Prostate gland (tissue), 2 donors: ENCODE results near the gene NRXN3. TPM values are rescaled to one million over a fixed set of nuclear protein-coding genes. Genes with fewer than 3 reads are reported as not detected.

Experiments used
- DNase-seq: peaks from one replicate; pipeline ENCODE4 v3.0.0-alpha.2; 2019; ENCODE audit warnings: low spot score
- H3K27ac ChIP-seq, 2 donors: fragments of 200-600 bp; sonication (generic); 2 replicates each; pipeline ENCODE4 v1.5.1; 2017 to 2019
- H3K27me3 ChIP-seq: fragments of 200-600 bp; sonication (generic); replicated peaks from 2 replicates; pipeline ENCODE4 v1.5.1; 2019; ENCODE audit not compliant: insufficient read depth
- H3K36me3 ChIP-seq, 2 donors: fragments of 200-600 bp; sonication (generic); 1 replicate in 1 of 2; 2 replicates in 1 of 2; pipeline versions ENCODE4 v1.5.1 to v1.8.1; 2017 to 2019
- H3K4me1 ChIP-seq: fragments of 200-600 bp; sonication (generic); replicated peaks from 2 replicates; pipeline ENCODE4 v1.5.1; 2019
- H3K4me3 ChIP-seq, 2 donors: fragments of 200-600 bp; sonication (generic); 2 replicates each; pipeline ENCODE4 v1.5.1; 2017 to 2019
- H3K9me3 ChIP-seq: fragments of 200-600 bp; sonication (generic); 2 replicates; pipeline ENCODE4 v1.5.1; 2017
- CTCF ChIP-seq, 4 experiments: fragments of 200-600 bp in 2 of 4; fragments of 450-650 bp in 2 of 4; sonication (generic) in 2 of 4; IDR thresholded peaks; 1 replicate in 3 of 4; 2 replicates in 1 of 4; pipeline ENCODE4 v1.5.1; 2016 to 2019; ENCODE audit warnings: antibody characterized with exemption in 4 of 4, mild to moderate bottlenecking in 2 of 4, moderate library complexity in 2 of 4
- POLR2A ChIP-seq: fragments of 450-650 bp; IDR thresholded peaks from one replicate; pipeline ENCODE4 v1.6.1; 2016; ENCODE audit warnings: antibody characterized with exemption, mild to moderate bottlenecking
- POLR2AphosphoS5 ChIP-seq: sonication (generic); formaldehyde crosslinking; IDR thresholded peaks from one replicate; pipeline ENCODE4 v1.6.1; 2017; ENCODE audit warnings: antibody characterized with exemption
- WGBS: methylation state at CpG from one replicate; pipeline ENCODE4 v1.1.5; 2018; 5-methylcytosine and 5-hydroxymethylcytosine counted together
- intact Hi-C: fragments of 100-400 bp; cut with DNase I; formaldehyde crosslinking; loops from one replicate; pipeline ENCODE4 v1.14.2; 2022
- total RNA-seq, 2 donors: library from RNA; depleted of rRNA; stranded (reverse); fragments of >200 nt; gene quantifications; one replicate each; pipeline ENCODE4 v1.1.0, GENCODE V29; 2016

NRXN3 gene
- total RNA-seq, 2 donors from 2014 or later: 6.6 to 8.2 TPM

GRCh38 chr14:78581229-78581628 is 411.1 kb downstream of the NRXN3 start:
- WGBS: 42% methylated on average over 5 of the region's 5 CpGs

GRCh38 chr14:78586681-78587080 is 416.5 kb downstream of the NRXN3 start:
- Histone ChIP-seq H3K4me3 (no peak overlapping the region), H3K9me3 (no peaks in the 10 kb centered on the region), H3K36me3 (no peaks in the 10 kb centered on the region), H3K27ac (no peak overlapping the region), H3K27me3 (peaks cover 5% of the 10 kb centered on the region), H3K4me1 (peaks cover 3% of the 10 kb centered on the region)
- 24% methylated on average over 6 of the region's 6 CpGs for WGBS
- peak; percentile 80 for DNase-seq
- no peak for TF ChIP-seq CTCF (IDR thresholded peaks at IDR 0.05)
- peak; percentile 90 for TF ChIP-seq POLR2AphosphoS5
- intact Hi-C loops: no loop called here

More at GRCh38 chr14:78581229-78581628, 411.1 kb downstream of the NRXN3 start:
- Histone ChIP-seq H3K4me3 (no peak overlapping the region), H3K27ac (no peak overlapping the region), H3K4me1 (no peaks in the 10 kb centered on the region), H3K27me3 (peaks cover 3% of the 10 kb centered on the region), H3K36me3 (no peaks in the 10 kb centered on the region), H3K9me3 (no peaks in the 10 kb centered on the region)
- DNase-seq: no peak
- no peak for TF ChIP-seq POLR2A
- no peak for TF ChIP-seq POLR2AphosphoS5
- no peak for TF ChIP-seq CTCF (IDR thresholded peaks at IDR 0.05)
- intact Hi-C loops: no loop called here

GRCh38 chr14:78588906-78589305 is 418.7 kb downstream of the NRXN3 start:
- Histone ChIP-seq H3K27ac (no peak overlapping the region), H3K36me3 (no peaks in the 10 kb centered on the region), H3K4me3 (no peak overlapping the region), H3K27me3 (peaks cover 2% of the 10 kb centered on the region), H3K4me1 (peaks cover 3% of the 10 kb centered on the region), H3K9me3 (no peaks in the 10 kb centered on the region)
- 77% methylated on average over 3 of the region's 3 CpGs for WGBS
- DNase-seq: no peak
- intact Hi-C loops: no loop called here
- TF ChIP-seq POLR2AphosphoS5 (no peak), CTCF (IDR thresholded peaks at IDR 0.05) (no peak), POLR2A (no peak)

- no peaks in the 10 kb centered on the region for H3K9me3 ChIP-seq
- no peaks in the 10 kb centered on the region for H3K36me3 ChIP-seq
- TF ChIP-seq POLR2AphosphoS5 (no peak), CTCF (IDR thresholded peaks at IDR 0.05) (no peak), POLR2A (no peak)
- no peak overlapping the region for H3K27ac ChIP-seq
- H3K27me3 ChIP-seq: peaks cover 2% of the 10 kb centered on the region
- no peak overlapping the region for H3K4me3 ChIP-seq
- DNase-seq: no peak
- no peaks in the 10 kb centered on the region for H3K4me1 ChIP-seq
- 59% methylated on average over 13 of the region's 13 CpGs for WGBS
- intact Hi-C loops: no loop called here
Observed at GRCh38 chr14:78592616-78593219, 422.5 kb downstream of the NRXN3 start.

- H3K36me3 ChIP-seq: no peaks in the 10 kb centered on the region
- intact Hi-C loops: no loop called here
- H3K27ac ChIP-seq: no peak overlapping the region
- TF ChIP-seq CTCF (IDR thresholded peaks at IDR 0.05) (no peak), POLR2A (no peak), POLR2AphosphoS5 (no peak)
- WGBS: 90% methylated on average over 11 of the region's 11 CpGs
- no peaks in the 10 kb centered on the region for H3K9me3 ChIP-seq
- H3K27me3 ChIP-seq: peaks cover 2% of the 10 kb centered on the region
- H3K4me3 ChIP-seq: no peak overlapping the region
- no peak for DNase-seq
- no peaks in the 10 kb centered on the region for H3K4me1 ChIP-seq
Observed at GRCh38 chr14:78593949-78594348, 423.8 kb downstream of the NRXN3 start.
